Thyroid gland (tissue), 4 donors: Measurements from ENCODE around the gene AP2S1. TPM values are rescaled to one million over a fixed set of nuclear protein-coding genes. Genes with fewer than 3 reads are reported as not detected.

ENCODE experiments used
- DNase-seq, 2 donors: peaks; one replicate each; pipeline ENCODE4 v3.0.0-alpha.2; 2019
- H3K27ac ChIP-seq, 3 donors: fragments of 200-600 bp; sonication (generic); 1 replicate in 2 of 3; 2 replicates in 1 of 3; pipeline ENCODE4 v1.5.1; 2016 to 2019; ENCODE audit warnings: mild to moderate bottlenecking in 1 of 3, moderate library complexity in 1 of 3
- H3K27me3 ChIP-seq: fragments of 200-600 bp; sonication (generic); one replicate; pipeline ENCODE4 v1.5.1; 2019
- H3K36me3 ChIP-seq, 2 donors: fragments of 200-600 bp; sonication (generic); one replicate each; pipeline ENCODE4 v1.5.1; 2016 to 2019
- H3K4me1 ChIP-seq, 2 donors: fragments of 200-600 bp; sonication (generic); one replicate each; pipeline ENCODE4 v1.5.1; 2017 to 2019
- H3K4me3 ChIP-seq, 3 donors: fragments of 200-600 bp; sonication (generic); replicated peaks in 1 of 3; 1 replicate in 2 of 3; 2 replicates in 1 of 3; pipeline ENCODE4 v1.5.1; 2016; ENCODE audit warnings: mild to moderate bottlenecking in 1 of 3
- H3K9me3 ChIP-seq: fragments of 200-600 bp; sonication (generic); one replicate; pipeline ENCODE4 v1.5.1; 2017
- CTCF ChIP-seq, 6 experiments: fragments of 200-600 bp in 3 of 6; fragments of 450-650 bp in 3 of 6; sonication (generic) in 3 of 6; IDR thresholded peaks; one replicate each; pipeline ENCODE4 v1.5.1; 2016 to 2019; ENCODE audit warnings: antibody characterized with exemption in 6 of 6, mild to moderate bottlenecking in 2 of 6, inconsistent platforms in 1 of 6, moderate library complexity in 1 of 6
- POLR2A ChIP-seq, 2 donors: fragments of 450-650 bp; IDR thresholded peaks; one replicate each; pipeline ENCODE4 v1.6.1; 2017; ENCODE audit warnings: antibody characterized with exemption in 2 of 2, mild to moderate bottlenecking in 2 of 2, moderate library complexity in 1 of 2
- WGBS, 2 donors: methylation state at CpG; one replicate each; pipeline ENCODE4 v1.1.5; 2017; 5-methylcytosine and 5-hydroxymethylcytosine counted together
- intact Hi-C: fragments of 100-400 bp; cut with DNase I; formaldehyde crosslinking; loops from one replicate; pipeline ENCODE4 v1.15.1; 2023
- total RNA-seq, 4 donors: library from RNA; depleted of rRNA; stranded (reverse); fragments of >200 nt; gene quantifications; one replicate each; pipeline ENCODE4 v1.2.3, GENCODE V29; 2016

The AP2S1 gene
- total RNA-seq, 4 donors from 2014 or later: 29.8 to 98.4 (median 64.1) TPM

DNA sequence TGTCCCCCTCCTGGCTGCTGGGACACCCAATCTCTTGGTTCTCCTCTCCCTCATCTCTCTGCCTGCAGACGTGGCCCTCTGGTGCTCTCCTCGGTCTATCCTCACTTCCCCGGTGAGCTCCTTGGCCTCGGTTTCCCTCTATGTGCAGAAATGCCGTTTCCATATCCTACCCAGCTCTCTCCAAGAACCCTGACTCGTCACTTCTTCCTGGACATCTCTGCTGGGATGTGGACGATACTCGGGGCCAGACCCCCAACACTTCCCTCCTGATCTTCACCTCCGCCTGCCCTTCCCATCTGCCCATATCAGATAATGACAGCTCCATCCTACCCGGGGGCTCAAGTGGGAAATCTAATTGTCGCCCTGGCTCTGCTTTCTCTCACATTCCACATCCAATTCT lies 7.9 kb downstream of the AP2S1 start:
- no peaks in the 10 kb centered on the region for H3K9me3 ChIP-seq
- peaks cover 22 to 25% of the 10 kb centered on the region in 2 donors for H3K36me3 ChIP-seq
- no peak overlapping the region for H3K4me3 ChIP-seq
- no peaks in the 10 kb centered on the region for H3K4me1 ChIP-seq
- WGBS, 2 donors: 85 to 91% methylated on average over 11 of the region's 11 CpGs
- TF ChIP-seq POLR2A (IDR thresholded peaks at IDR 0.05) (no peak), CTCF (IDR thresholded peaks at IDR 0.05) (no peak)
- DNase-seq: no peak
- intact Hi-C loops: no loop called here
- no peak overlapping the region for H3K27ac ChIP-seq
- no peaks in the 10 kb centered on the region for H3K27me3 ChIP-seq

GRCh38 chr19:46841458-46842083 lies 9.1 kb downstream of the AP2S1 start:
- no peak for DNase-seq
- no peaks in the 10 kb centered on the region for H3K9me3 ChIP-seq

DNA sequence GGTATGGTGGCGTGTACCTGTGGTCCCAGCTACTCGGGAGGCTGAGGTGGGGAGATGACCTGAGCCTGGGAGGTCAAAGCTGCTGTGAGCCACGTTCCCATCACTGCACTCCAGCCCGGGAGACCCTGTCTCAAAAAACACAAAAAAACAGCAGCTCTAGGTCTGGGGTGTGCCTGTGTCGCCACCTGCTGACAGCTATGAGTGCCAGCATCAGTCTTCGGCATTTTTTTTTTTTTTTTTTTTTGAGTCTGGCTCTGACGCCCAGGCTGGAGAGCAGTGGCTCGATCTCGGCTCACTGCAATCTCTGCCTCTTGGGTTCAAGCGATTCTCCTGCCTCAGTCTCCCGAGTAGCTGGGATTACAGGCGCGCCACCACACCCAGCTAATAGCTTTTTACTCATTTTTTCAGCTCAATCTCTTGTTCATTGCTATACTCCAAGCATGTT lies 10.1 kb downstream of the AP2S1 start:
- Histone ChIP-seq H3K27me3 (no peaks in the 10 kb centered on the region), H3K4me1 (peaks cover 5 to 6% of the 10 kb centered on the region in 2 donors), H3K36me3 (peaks cover 23 to 25% of the 10 kb centered on the region in 2 donors), H3K9me3 (no peaks in the 10 kb centered on the region), H3K4me3 (no peak overlapping the region), H3K27ac (no peak overlapping the region)
- 14 to 22% methylated on average over 13 of the region's 13 CpGs for WGBS, 2 donors
- peak; percentile 30 to 84 (median 79) for TF ChIP-seq CTCF (IDR thresholded peaks at IDR 0.05)
- TF ChIP-seq POLR2A (IDR thresholded peaks at IDR 0.05): no peak
- intact Hi-C loops: loop anchor here (2.0 kb wide), 1 partner anchor 84 kb away; no protein-coding TSS in a partner anchor
- DNase-seq: peak; percentile 47 to 52

More at GRCh38 chr19:46841458-46842083, 9.1 kb downstream of the AP2S1 start:
- Histone ChIP-seq H3K27me3 (no peaks in the 10 kb centered on the region), H3K4me3 (no peak overlapping the region), H3K36me3 (peaks cover 23 to 25% of the 10 kb centered on the region in 2 donors), H3K27ac (no peak overlapping the region), H3K4me1 (peaks cover 3 to 4% of the 10 kb centered on the region in 2 donors)
- 88 to 91% methylated on average over 12 of the region's 12 CpGs for WGBS, 2 donors
- intact Hi-C loops: loop anchor here (2.0 kb wide), 1 partner anchor 85 kb away; no protein-coding TSS in a partner anchor
- no peak for TF ChIP-seq POLR2A (IDR thresholded peaks at IDR 0.05)
- no peak for TF ChIP-seq CTCF (IDR thresholded peaks at IDR 0.05)

DNA sequence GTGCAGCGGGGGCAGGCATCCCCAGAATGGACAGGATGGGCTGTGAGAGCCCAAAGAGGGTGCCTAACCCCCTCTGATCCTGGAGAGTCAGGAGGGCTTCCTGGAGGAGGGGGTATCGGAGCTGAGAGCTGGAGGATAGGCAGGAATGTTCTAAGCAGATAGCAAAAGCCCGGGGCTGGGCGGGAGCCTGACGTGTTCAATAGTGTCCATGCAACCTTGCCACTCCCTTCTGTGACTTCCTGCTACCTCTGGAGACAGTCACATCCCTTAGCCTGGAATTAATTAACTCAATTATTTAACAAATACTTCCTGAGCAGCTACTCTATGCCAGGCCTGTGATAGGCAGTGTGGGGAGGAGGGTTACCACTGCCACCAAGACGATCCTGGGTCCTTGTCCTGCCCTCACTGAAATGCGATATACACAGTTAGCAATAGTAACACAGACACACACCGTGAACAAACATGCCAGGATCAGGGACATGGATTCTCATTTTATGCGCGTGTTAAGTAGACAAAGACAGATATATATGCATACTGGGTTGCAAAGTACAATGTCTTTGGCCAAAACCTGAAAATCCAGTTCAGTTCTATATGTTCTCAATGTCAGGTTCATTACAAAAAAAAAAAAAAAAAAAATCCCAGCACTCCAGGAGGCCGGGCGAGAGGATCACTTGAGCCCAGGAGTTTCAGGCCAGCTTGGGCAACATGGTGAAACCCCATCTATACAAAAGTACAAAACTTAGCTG lies 10.7 kb downstream of the AP2S1 start:
- Histone ChIP-seq H3K9me3 (no peaks in the 10 kb centered on the region), H3K27me3 (no peaks in the 10 kb centered on the region), H3K36me3 (peaks cover 23 to 25% of the 10 kb centered on the region in 2 donors), H3K4me1 (peaks cover 5 to 6% of the 10 kb centered on the region in 2 donors), H3K27ac (no peak overlapping the region), H3K4me3 (no peak overlapping the region)
- WGBS, 2 donors: 80 to 81% methylated on average over 12 of the region's 12 CpGs
- no peak for DNase-seq
- TF ChIP-seq CTCF (IDR thresholded peaks at IDR 0.05) (no peak), POLR2A (IDR thresholded peaks at IDR 0.05) (no peak)
- intact Hi-C loops: loop anchor here (2.0 kb wide), 1 partner anchor 83 kb away; no protein-coding TSS in a partner anchor

GRCh38 chr19:46838160-46838559 lies 12.5 kb downstream of the AP2S1 start:
- TF ChIP-seq CTCF (IDR thresholded peaks at IDR 0.05) (no peak), POLR2A (IDR thresholded peaks at IDR 0.05) (no peak)
- no peak overlapping the region for H3K27ac ChIP-seq
- no peaks in the 10 kb centered on the region for H3K27me3 ChIP-seq
- H3K9me3 ChIP-seq: no peaks in the 10 kb centered on the region
- DNase-seq: no peak
- peaks cover 14% of the 10 kb centered on the region in 2 donors for H3K36me3 ChIP-seq
- WGBS, 2 donors: 85 to 89% methylated on average over 14 of the region's 20 CpGs
- H3K4me1 ChIP-seq: peaks cover 5 to 6% of the 10 kb centered on the region in 2 donors
- intact Hi-C loops: no loop called here
- no peak overlapping the region for H3K4me3 ChIP-seq
